GM12875 (cell line): ENCODE results near the gene DDX41.
A peak's percentile ranks its signal among the peaks of the same experiment; 100 is the strongest.

Experiments
- H3K4me3 ChIP-seq: one replicate; pipeline ENCODE4 v1.5.1; 2011; ENCODE audit warnings: low read depth, low read length, control low read depth
- CTCF ChIP-seq: IDR thresholded peaks from 2 replicates; pipeline ENCODE4 v1.5.1; 2011; ENCODE audit warnings: low read depth, mild to moderate bottlenecking, control low read depth, inconsistent platforms, low read length, moderate library complexity, borderline replicate concordance; ENCODE audit not compliant: insufficient read depth

DDX41 gene

GRCh38 chr5:177497292-177498012 is 19.3 kb downstream of the DDX41 start, which contains the start of gene PDLIM7:
Gene PDLIM7 (minus strand): TSS chr5:177497604. CDS start chr5:177496512, 1,092 bp downstream.
- peak within 1 kb of the TSS; percentile 70 for H3K4me3 ChIP-seq
- TF ChIP-seq CTCF: no peak

DNA sequence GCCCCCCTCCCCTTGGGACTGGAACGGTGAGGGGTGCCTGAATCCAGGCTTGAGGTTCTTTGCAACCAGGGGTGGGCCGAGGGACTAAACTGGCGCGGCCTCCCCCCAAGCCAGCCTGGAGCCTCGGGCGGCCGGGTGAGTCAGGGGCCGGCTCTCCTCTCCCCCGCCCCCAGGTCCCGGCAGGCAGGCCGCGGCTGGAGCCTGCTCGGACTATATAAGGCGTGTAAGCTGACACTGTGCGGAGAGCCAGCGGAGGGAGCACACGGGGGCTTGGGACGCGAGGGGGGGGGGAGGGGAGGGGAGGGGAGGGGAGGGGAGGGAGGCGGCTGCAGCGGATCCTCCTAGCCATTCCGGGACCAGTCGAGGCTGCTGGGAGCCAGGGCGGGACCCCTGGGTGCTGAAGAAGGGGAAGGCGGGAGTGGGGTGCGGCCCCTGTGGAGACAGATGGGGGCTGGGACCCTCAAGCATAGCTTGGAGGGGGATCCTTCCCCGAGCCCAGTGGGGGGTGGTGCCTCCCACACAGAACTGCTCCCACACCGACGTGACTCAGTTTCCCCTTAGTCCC is 20.0 kb downstream of the DDX41 start:
- TF ChIP-seq CTCF: no peak

DNA sequence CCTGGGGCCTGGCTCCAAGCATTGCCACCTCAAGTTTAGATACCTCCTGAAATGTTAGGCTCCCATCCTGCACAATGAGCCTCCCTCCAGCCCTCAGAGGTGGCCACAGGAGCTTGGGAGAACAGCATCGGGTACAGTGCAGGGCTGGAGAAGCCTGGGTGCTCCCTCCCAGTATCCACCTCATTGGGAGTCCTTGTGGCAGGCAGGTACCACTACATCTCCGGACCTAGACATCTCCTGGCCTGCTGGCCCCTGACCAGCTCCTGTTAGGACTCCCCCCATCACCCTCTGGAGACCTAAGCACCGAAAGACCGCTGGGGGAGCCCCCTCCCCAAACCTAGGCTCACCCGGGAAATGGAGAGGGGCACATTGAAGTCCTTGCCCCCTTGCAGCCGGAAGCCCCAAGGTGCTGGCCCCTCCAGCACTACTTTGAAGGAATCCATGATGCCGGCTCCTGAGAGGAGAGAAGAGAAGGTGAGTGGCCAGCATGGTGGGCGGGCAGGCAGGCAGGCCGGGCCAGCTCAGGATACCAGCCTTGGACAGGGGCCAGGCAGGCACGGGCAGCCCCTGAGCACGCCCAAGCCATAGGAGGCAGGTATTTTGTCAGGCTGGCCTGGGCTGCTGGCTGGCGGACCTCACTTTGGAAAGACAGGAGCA is 20.6 kb downstream of the DDX41 start:
- peak; percentile 45; the same call in 1 of the 2 replicates for TF ChIP-seq CTCF
- H3K4me3 ChIP-seq: peak overlapping the region; percentile 70

More for the DNA sequence above, 20.0 kb downstream of the DDX41 start:
- peak overlapping the region; percentile 70 for H3K4me3 ChIP-seq

GRCh38 chr5:177495243-177496060 is 21.3 kb downstream of the DDX41 start:
- TF ChIP-seq CTCF: no peak
- no peak overlapping the region for H3K4me3 ChIP-seq

GRCh38 chr5:177494346-177495195 is 22.2 kb downstream of the DDX41 start:
- H3K4me3 ChIP-seq: no peak overlapping the region
- no peak for TF ChIP-seq CTCF

DNA sequence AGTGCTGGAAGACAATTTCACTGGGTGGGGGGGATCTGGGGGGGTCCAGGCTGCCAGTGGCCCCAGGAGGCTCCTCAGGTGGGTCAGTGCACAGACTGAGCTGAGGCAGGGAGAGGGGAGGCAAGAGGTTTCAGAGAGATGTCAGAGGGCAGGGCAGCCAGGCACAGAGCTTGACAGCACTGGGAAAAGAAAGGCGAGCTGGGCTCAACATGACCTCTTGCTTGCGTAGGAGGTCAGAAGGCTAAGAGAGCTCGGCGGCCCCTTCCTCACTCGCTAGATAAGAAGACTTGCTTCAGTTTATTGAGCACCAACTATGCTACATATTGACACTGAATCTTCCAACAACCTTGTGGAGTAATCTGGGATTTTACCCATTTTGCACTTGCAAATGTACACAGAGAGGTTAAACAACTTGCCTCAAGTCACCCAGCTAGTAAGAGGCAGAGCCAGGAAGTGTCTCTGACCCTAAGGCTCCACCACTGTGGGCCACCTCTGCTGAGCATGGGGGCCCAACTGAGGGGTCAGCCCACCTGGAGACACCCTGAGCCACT is 22.9 kb downstream of the DDX41 start:
- H3K4me3 ChIP-seq: no peak overlapping the region
- TF ChIP-seq CTCF: no peak
